Breast epithelium (tissue), 4 donors: Measurements from ENCODE around the gene LRR1. TPM values are rescaled to one million over a fixed set of nuclear protein-coding genes. Genes with fewer than 3 reads are reported as not detected.

Experiments
- DNase-seq, 2 donors: peaks; one replicate each; pipeline ENCODE4 v3.0.0-alpha.2; 2019; ENCODE audit warnings: low spot score in 2 of 2
- H3K27ac ChIP-seq, 2 donors: fragments of 200-600 bp; sonication (generic) in 1 of 2; one replicate each; pipeline ENCODE4 v1.5.1; 2016 to 2019; ENCODE audit warnings: mild to moderate bottlenecking in 1 of 2
- H3K27me3 ChIP-seq, 2 donors: fragments of 200-600 bp; sonication (generic) in 1 of 2; one replicate each; pipeline versions ENCODE4 v1.5.1 to v1.6.0; 2017 to 2019; ENCODE audit warnings: control low read depth in 1 of 2, mild to moderate bottlenecking in 1 of 2
- H3K36me3 ChIP-seq: fragments of 200-600 bp; one replicate; pipeline ENCODE4 v1.5.1; 2019
- H3K4me1 ChIP-seq, 2 donors: fragments of 200-600 bp; sonication (generic); one replicate each; pipeline ENCODE4 v1.5.1; 2016 to 2019; ENCODE audit warnings: control low read depth in 1 of 2
- H3K4me3 ChIP-seq, 3 donors: fragments of 200-600 bp; sonication (generic); 1 replicate in 2 of 3; 2 replicates in 1 of 3; pipeline ENCODE4 v1.5.1; 2016 to 2019; ENCODE audit warnings: mild to moderate bottlenecking in 3 of 3, moderate library complexity in 2 of 3
- H3K9me3 ChIP-seq, 2 donors: fragments of 200-600 bp; sonication (generic) in 1 of 2; one replicate each; pipeline ENCODE4 v1.5.1; 2016 to 2019; ENCODE audit warnings: control low read depth in 1 of 2
- CTCF ChIP-seq, 3 donors: fragments of 450-650 bp; IDR thresholded peaks; one replicate each; pipeline ENCODE4 v1.5.1; 2016 to 2017; ENCODE audit warnings: antibody characterized with exemption in 3 of 3, mild to moderate bottlenecking in 3 of 3, moderate library complexity in 3 of 3
- POLR2A ChIP-seq: fragments of 450-650 bp; IDR thresholded peaks from one replicate; pipeline ENCODE4 v1.6.1; 2016; ENCODE audit warnings: antibody characterized with exemption, mild to moderate bottlenecking, moderate library complexity
- POLR2AphosphoS5 ChIP-seq, 3 donors: sonication (generic); formaldehyde crosslinking; IDR thresholded peaks; one replicate each; pipeline ENCODE4 v1.6.1; 2017; ENCODE audit warnings: antibody characterized with exemption in 3 of 3
- intact Hi-C: fragments of 100-400 bp; cut with DNase I; formaldehyde crosslinking; loops from one replicate; pipeline ENCODE4 v1.15.1; 2023; ENCODE audit warnings: low total_unique reads
- total RNA-seq, 3 donors: library from RNA; depleted of rRNA; stranded (reverse); fragments of >200 nt; gene quantifications; one replicate each; pipeline ENCODE4 v1.1.0, GENCODE V29; 2016

Gene LRR1
- 1 to 10 TPM; 7.9 to 9.8 (median 9.2) TPM for total RNA-seq

- intact Hi-C loops, result no loop called here
- Histone ChIP-seq H3K36me3 (no peaks in the 10 kb centered on the region), H3K4me1 (no peaks in the 10 kb centered on the region), H3K4me3 (peak within 1 kb of the TSS; percentile 72 to 77 (median 74)), H3K27ac (peak within 1 kb of the TSS; percentile 96 to 98), H3K27me3 (no peaks in the 10 kb centered on the region), H3K9me3 (no peaks in the 10 kb centered on the region)
- peak; percentile 79 to 84 for DNase-seq
- TF ChIP-seq CTCF (IDR thresholded peaks at IDR 0.05) (peak in 1 of 3 donors; percentile 7), POLR2AphosphoS5 (IDR thresholded peaks at IDR 0.05) (peak; percentile 61 to 80 (median 73)), POLR2A (no peak)
Observed at GRCh38 chr14:49598485-49599300, at the start of gene LRR1. Gene LRR1, plus strand, starts transcription at chr14:49598940. Its CDS starts 81 bp downstream, at chr14:49599021.

- Histone ChIP-seq H3K9me3 (no peaks in the 10 kb centered on the region), H3K27ac (no peak overlapping the region), H3K36me3 (no peaks in the 10 kb centered on the region), H3K4me3 (no peak overlapping the region), H3K27me3 (no peaks in the 10 kb centered on the region), H3K4me1 (no peaks in the 10 kb centered on the region)
- TF ChIP-seq CTCF (IDR thresholded peaks at IDR 0.05) (no peak), POLR2AphosphoS5 (IDR thresholded peaks at IDR 0.05) (no peak), POLR2A (no peak)
- no peak for DNase-seq
- intact Hi-C loops, result no loop called here
Observed at GRCh38 chr14:49549446-49549845, 49.3 kb upstream of the LRR1 start.

GRCh38 chr14:49549881-49550280 is 48.9 kb upstream of the LRR1 start:
- Histone ChIP-seq H3K9me3 (no peaks in the 10 kb centered on the region), H3K27ac (no peak overlapping the region), H3K36me3 (no peaks in the 10 kb centered on the region), H3K27me3 (no peaks in the 10 kb centered on the region), H3K4me1 (no peaks in the 10 kb centered on the region), H3K4me3 (no peak overlapping the region)
- no peak for DNase-seq
- intact Hi-C loops, result no loop called here
- TF ChIP-seq POLR2AphosphoS5 (IDR thresholded peaks at IDR 0.05) (no peak), CTCF (IDR thresholded peaks at IDR 0.05) (no peak), POLR2A (no peak)

- TF ChIP-seq CTCF (IDR thresholded peaks at IDR 0.05), result no peak
- TF ChIP-seq POLR2AphosphoS5 (IDR thresholded peaks at IDR 0.05), result no peak
- TF ChIP-seq POLR2A, result no peak
- DNase-seq, result no peak
- intact Hi-C loops, result no loop called here
- no peaks in the 10 kb centered on the region for H3K27me3 ChIP-seq
- H3K4me3 ChIP-seq, result no peak overlapping the region
- H3K36me3 ChIP-seq, result no peaks in the 10 kb centered on the region
- no peak overlapping the region for H3K27ac ChIP-seq
- no peaks in the 10 kb centered on the region for H3K9me3 ChIP-seq
- H3K4me1 ChIP-seq, result no peaks in the 10 kb centered on the region
Observed at GRCh38 chr14:49550286-49551184, 48.2 kb upstream of the LRR1 start.
